DMS114 treated with DMSO at 0.1 percent for 48 hours (cell line): ENCODE results near the gene YKT6.
A peak's percentile ranks its signal among the peaks of the same experiment; 100 is the strongest.
"Not testable (repeated sequence)": the region's sequence is repeated elsewhere in the genome, so short reads cannot be mapped to it uniquely, and the experiment has no call there.

Experiments
- DNase-seq: peaks from one replicate; lab custom pipeline; 2025; ENCODE audit not compliant: unreplicated experiment; lab: John Stamatoyannopoulos, UW

YKT6 gene

GRCh38 chr7:44200699-44201461 is at the start of gene YKT6:
Gene YKT6 (plus strand): TSS chr7:44200978. CDS start chr7:44201136, 158 bp downstream.
- DNase-seq, result peak; percentile 94

DNA sequence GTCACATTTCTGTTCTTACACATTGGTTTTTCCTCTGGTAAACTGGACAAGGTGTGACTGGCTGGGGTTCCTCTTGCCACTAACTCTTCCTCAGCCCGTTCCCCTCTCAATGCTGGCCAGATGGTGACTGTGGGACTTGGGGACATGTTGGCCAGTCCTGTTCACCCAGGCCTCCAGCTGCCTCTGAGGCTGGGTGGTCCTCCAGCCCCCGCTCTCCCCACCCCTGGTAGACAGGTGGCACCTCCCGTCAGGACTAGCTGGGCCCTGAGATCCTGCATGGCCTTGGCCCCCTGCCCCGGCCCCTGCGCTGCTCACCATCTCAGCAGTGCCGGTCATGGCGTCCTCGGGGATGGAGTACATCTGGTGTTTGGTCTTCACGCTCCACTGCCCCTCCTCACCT is 48.8 kb upstream of the YKT6 start:
- DNase-seq, result no peak

DNA sequence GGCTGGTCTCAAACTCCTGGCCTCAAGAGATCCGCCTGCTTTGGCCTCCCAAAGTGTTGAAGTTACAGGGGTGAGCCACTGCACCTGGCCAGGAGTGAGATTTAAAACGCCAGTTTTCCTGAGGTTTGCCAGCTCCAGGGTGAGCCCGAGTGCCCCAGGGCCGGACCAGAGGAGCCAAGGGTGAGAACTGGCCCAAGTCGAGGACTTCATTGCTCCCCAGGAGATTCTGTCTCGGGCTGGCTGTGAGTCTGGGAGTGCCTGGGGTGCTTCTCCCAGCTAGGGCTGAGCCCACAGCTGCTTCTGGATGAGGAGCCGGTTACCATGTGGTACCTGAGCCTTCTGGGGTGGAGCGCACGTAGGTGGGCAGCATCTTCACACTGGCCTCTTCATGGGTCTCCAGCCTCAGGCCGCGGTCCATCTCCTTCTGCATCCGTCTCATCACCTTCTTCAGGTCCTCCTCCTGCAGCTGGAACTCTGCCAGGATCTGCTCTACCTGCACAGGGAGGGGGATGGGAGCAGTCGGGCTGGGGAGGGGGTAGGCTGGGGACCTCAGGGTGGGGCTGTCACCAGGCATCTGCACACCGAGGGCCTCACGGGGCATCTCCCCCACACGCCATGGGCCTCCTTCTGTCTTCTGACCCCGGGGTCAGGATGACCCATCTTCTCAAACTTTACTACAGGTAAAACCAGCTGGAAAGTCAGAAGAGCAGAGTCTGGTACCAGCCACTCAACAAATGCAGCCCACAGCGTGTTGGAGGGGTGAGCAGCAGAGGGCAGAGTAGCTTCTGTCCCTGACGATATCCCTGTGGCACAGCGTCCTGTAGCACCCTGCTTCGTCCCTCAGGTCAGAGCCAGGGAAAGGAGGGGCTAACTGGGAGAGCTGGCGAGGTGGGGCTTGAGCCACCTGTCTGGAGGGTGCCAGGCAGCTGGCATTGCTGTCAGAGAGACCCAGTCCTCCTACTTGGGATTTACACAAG is 47.5 kb upstream of the YKT6 start:
- DNase-seq, result no peak

DNA sequence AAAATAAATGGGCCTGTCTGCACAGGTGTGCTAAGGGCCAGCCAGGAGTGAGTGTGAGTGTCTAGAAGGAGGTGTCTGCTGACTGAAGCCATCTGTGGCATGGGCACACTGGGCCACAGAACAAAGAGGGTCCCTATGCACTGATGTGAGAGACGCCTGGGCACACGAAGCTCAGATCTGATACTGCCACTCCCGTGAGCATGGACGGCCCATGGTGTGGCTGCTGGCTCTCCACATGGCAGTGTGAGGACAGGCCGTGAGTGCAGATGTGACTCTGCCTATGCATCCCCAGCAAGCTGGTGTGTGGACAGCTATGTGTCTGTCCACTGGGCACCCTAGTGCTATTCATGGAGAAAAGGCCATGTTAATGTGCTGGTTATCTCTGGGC is 46.8 kb upstream of the YKT6 start:
- no peak for DNase-seq

- no peak for DNase-seq
Measured at GRCh38 chr7:44154703-44155102, 46.1 kb upstream of the YKT6 start.

GRCh38 chr7:44155191-44156185 is 45.3 kb upstream of the YKT6 start:
- DNase-seq, result no peak

DNA sequence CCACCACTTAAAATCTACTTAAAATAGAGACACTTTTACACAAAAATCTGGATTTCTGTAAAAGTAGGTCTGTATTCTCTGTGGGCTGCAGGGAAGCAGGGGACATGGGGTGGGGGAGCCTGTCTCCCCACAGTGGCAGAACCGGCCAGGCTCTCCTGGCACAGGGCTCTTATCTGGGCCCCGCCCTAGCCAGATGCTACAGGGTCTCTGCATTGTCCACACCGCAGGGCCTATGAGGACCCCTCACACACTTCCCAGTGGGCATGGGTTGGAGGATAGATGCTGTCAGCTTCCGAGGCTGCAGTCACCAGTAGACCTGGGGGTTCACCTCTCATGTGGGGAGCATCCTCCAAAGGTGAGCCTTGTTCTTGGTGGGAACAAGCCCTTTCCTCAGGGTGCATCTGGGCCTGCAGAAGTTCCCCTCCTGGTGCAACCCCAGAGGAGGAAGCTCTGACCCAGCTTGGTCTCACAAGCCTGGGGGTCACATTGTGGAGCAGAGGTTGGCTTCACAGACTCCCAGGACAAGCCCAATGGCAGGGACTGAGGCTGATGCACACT is 44.2 kb upstream of the YKT6 start:
- no peak for DNase-seq

GRCh38 chr7:44157116-44158080 is 43.4 kb upstream of the YKT6 start:
- DNase-seq, result no peak

DNA sequence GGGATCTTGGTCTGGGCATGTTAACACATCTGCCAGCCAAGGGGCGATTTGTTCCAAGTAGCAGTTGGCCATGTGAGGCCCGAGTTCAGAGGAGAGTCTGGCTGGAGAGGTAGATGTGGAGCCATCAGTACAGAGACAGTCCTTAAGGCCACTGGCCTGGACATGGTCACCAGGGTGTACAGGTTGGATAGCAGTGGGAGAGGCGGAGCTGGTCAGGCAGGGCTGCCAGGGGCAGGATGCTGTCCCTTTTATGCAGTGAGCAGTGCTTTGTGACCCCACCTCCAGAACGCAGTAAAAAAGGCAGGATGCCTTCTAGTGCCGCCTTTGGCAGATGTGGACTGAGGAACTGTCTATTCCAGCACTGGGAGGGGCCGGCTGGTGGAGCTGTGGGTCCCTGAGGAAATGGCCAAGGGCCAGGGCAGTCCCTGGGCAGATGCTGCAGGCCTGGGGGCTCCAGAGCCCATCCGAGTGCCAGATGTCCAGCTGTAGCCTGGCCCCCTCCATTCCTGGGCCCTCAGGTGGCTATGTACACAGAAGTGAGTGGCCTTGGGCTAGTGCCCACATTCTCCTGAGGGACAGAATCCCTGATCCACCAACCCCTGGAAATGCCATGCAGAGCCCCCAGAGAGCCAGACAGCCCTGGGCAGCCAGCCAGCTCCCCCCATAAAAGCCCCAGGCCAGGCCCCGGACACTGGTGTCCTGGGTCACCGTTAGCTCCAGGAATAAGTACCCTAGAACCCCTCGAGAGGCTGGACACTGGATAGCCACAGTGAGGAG is 42.5 kb upstream of the YKT6 start:
- no peak for DNase-seq

GRCh38 chr7:44158873-44159631 is 41.7 kb upstream of the YKT6 start:
- no peak for DNase-seq

GRCh38 chr7:44159824-44160630 is 40.8 kb upstream of the YKT6 start:
- DNase-seq, result no peak

- no peak for DNase-seq
Measured at GRCh38 chr7:44161371-44161770, 39.4 kb upstream of the YKT6 start.

DNA sequence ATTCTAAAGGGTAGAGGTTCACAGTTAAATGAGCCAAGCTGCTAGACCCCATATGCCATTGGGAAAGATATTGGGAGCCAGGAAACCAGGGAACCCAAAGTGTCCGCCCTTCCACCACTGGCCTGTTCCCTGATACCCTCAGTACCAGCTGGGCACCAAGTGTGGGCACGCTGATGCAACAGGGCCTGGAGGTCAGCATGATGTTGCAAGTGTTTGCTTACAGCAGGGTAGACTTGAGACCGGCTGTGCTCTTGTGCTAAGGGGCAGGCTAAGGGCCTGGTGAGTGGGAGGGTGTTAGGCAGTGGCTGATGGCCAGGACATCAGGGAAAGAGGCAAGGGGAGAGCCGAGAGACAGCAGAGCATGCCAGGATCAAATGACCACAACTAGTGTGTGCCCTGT is 38.6 kb upstream of the YKT6 start:
- DNase-seq, result no peak

DNA sequence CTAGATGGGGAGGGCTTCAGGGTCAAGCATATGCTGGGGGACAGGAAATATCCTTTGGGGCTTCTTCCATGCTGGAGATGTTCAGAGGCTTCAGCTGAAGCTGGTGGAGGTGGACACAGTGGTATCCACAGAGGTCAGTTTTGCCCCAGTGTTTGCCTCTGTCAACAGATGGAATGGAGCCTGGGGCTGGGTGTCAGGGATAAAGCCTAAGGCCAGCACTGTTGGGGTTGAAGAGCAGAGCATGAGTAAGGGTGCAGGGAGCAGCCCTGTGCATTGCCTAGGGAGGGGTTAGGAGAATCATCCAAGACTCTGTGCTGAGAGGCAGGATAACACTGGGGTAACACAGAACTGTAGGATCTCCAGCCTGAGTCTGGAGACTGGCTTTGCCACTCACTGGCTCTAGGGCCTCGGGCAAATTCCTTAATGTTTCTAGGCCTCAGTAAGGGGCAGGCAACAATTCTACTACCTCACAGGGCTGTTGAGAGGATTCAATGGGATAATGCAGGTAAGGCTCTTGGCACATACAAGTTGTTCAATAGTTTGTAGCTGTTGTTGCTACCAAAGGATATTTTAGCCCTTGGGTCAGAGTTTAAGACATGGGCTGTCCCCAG is 37.9 kb upstream of the YKT6 start:
- DNase-seq, result no peak

DNA sequence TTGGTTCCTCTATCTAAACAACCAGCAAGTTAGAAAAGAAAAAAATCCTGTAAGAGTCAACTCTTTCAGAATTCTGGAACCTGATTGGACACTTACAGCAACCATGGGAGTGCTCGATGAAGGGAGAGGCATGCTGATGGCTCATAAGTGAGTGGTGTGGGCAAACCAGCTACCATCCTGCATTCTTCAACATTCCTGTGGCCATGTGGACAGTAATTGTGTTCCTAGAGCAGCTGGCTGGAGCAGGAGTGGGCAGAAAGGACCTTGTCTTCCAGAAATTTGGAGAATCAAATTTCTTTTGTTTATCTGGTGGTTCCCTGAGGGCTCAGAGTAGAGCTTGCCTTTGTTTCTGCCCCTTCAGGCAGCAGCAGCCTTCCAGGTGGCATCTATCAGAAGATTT is 37.2 kb upstream of the YKT6 start:
- no peak for DNase-seq

DNA sequence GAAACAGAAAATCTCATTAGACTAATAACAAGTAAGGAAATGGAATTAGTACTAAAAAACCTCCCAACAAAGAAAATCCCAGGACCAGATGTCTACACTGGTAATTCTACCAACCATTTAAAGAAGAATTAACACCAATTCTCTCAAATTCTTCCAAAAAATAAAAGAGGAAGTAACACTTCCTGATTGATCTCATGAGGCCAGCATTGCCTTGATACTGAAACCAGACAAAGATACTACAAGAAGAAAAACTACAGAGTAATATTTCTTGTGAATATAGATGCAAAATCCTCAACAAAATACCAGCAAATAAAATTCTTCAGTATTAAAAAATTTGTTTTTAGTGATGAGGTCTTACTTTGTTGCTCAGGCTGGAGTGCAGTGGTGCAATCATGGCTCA is 32.9 kb upstream of the YKT6 start:
- DNase-seq, result no peak

- DNase-seq, result not testable (repeated sequence)
Measured at GRCh38 chr7:44171901-44172300, 28.9 kb upstream of the YKT6 start.
